ENCODE data around the gene MEGF11. TPM values are rescaled to one million over a fixed set of nuclear protein-coding genes. Genes with fewer than 3 reads are reported as not detected.

Gene MEGF11
- total and polyA plus RNA-seq, 9 donors, result 0.04 to 11.4 (median 0.40) TPM; not detected in 2

- TF ChIP-seq POLR2A (IDR thresholded peaks at IDR 0.05) (no peak), CTCF (IDR thresholded peaks at IDR 0.05) (no peak), EP300 (IDR thresholded peaks at IDR 0.05) (no peak)
- intact Hi-C loops (cut with DNase I), result no loop called here
- no peaks in the 10 kb centered on the region for H3K27me3 ChIP-seq
- H3K36me3 ChIP-seq, result no peaks in the 10 kb centered on the region
- no peak overlapping the region for H3K27ac ChIP-seq
- H3K4me1 ChIP-seq (ENCODE audit: insufficient read depth), result no peaks in the 10 kb centered on the region
- 72 to 75% (median 73%) methylated on average over 10 of the region's 10 CpGs for WGBS, 3 donors
- DNase-seq, result no peak
- H3K4me3 ChIP-seq, result no peak overlapping the region
- H3K9me3 ChIP-seq, result no peaks in the 10 kb centered on the region
Observed at GRCh38 chr15:66019826-66020398, 233.6 kb downstream of the MEGF11 start.

DNA sequence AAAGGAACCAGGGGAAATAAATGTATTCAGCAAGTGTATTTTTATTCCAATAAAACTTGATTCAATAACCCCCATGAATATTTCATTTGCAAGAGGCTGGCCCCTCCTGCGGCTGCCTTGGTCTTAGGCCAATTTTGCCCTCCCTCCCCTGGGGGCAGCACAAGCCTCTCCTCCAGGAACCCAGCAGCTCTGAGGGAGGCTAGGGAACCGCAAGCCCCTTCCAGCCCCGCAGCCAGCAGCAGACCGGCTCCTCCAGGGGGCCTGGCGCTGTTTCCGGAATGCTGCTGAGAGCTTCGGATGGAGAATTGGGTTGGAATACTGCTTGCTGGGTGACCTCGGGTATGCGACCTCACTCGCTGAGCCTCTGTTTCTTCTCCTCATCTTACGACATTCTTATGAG, 234.2 kb downstream of the MEGF11 start:
- H3K9me3 ChIP-seq, result no peaks in the 10 kb centered on the region
- no peaks in the 10 kb centered on the region for H3K4me1 ChIP-seq (ENCODE audit: insufficient read depth)
- no peaks in the 10 kb centered on the region for H3K36me3 ChIP-seq
- intact Hi-C loops (cut with DNase I), result no loop called here
- DNase-seq, result no peak
- WGBS, 3 donors, result 37 to 44% (median 39%) methylated on average over 11 of the region's 11 CpGs
- TF ChIP-seq EP300 (IDR thresholded peaks at IDR 0.05), result no peak
- TF ChIP-seq CTCF (IDR thresholded peaks at IDR 0.05), result no peak
- TF ChIP-seq POLR2A (IDR thresholded peaks at IDR 0.05), result no peak
- no peak overlapping the region for H3K4me3 ChIP-seq
- H3K27ac ChIP-seq, result no peak overlapping the region
- no peaks in the 10 kb centered on the region for H3K27me3 ChIP-seq

DNA sequence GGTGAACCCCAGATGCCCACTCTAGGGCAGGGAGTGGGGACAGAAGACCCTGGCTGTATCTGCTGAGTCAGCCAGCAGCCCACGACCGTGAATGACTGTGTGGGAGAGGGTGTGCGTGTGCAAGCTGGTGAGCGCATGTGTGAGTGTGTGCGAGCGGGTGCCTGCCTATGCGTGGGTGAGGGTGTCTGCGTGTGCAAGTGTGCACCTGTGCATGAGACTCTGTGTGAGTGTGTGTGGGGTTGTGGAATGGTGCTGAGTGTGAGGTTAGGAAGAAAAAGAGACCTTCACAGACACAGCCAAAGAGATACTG, 235.1 kb downstream of the MEGF11 start:
- Histone ChIP-seq H3K27me3 (no peaks in the 10 kb centered on the region), H3K9me3 (no peaks in the 10 kb centered on the region), H3K4me3 (no peak overlapping the region), H3K27ac (no peak overlapping the region), H3K36me3 (no peaks in the 10 kb centered on the region), H3K4me1 (ENCODE audit: insufficient read depth) (no peaks in the 10 kb centered on the region)
- intact Hi-C loops (cut with DNase I), result no loop called here
- DNase-seq, result no peak
- 69 to 72% (median 72%) methylated on average over 8 of the region's 8 CpGs for WGBS, 3 donors
- TF ChIP-seq POLR2A (IDR thresholded peaks at IDR 0.05) (no peak), EP300 (IDR thresholded peaks at IDR 0.05) (no peak), CTCF (IDR thresholded peaks at IDR 0.05) (no peak)

GRCh38 chr15:66017792-66018487, 235.6 kb downstream of the MEGF11 start:
- WGBS, 3 donors, result 71 to 73% (median 71%) methylated on average over 10 of the region's 10 CpGs
- DNase-seq, result no peak

More at GRCh38 chr15:66017792-66018487, 235.6 kb downstream of the MEGF11 start:
- Histone ChIP-seq H3K9me3 (no peaks in the 10 kb centered on the region), H3K27me3 (no peaks in the 10 kb centered on the region), H3K27ac (no peak overlapping the region), H3K4me1 (ENCODE audit: insufficient read depth) (no peaks in the 10 kb centered on the region), H3K4me3 (no peak overlapping the region), H3K36me3 (no peaks in the 10 kb centered on the region)
- intact Hi-C loops (cut with DNase I), result no loop called here
- TF ChIP-seq EP300 (IDR thresholded peaks at IDR 0.05) (no peak), CTCF (IDR thresholded peaks at IDR 0.05) (no peak), POLR2A (IDR thresholded peaks at IDR 0.05) (no peak)
